HG02840 (cell line): ENCODE results near the gene SMG1.
"Not testable (repeated sequence)": the region's sequence is repeated elsewhere in the genome, so short reads cannot be mapped to it uniquely, and the experiment has no call there.

Experiments
- ATAC-seq: cut with Tn5 transposase; IDR thresholded peaks from one replicate; pipeline ENCODE4 v1.9.1; 2021; ENCODE audit warnings: mild to moderate bottlenecking, moderate library complexity, moderate number of reproducible peaks; ENCODE audit not compliant: unreplicated experiment, low FRiP score

The SMG1 gene

GRCh38 chr16:18936727-18937340 lies 10.6 kb upstream of the SMG1 start:
- no peak for ATAC-seq

- ATAC-seq = no peak
These were observed 7.3 kb upstream of the SMG1 start for GRCh38 chr16:18933501-18933900.

GRCh38 chr16:18932243-18932987 lies 6.2 kb upstream of the SMG1 start:
- ATAC-seq = no peak

- ATAC-seq = no peak
These were observed 5.5 kb upstream of the SMG1 start for GRCh38 chr16:18931756-18932155.

- ATAC-seq = not testable (repeated sequence)
These were observed 3.9 kb upstream of the SMG1 start for GRCh38 chr16:18930095-18930494.

GRCh38 chr16:18928073-18928472 lies 1.9 kb upstream of the SMG1 start:
- not testable (repeated sequence) for ATAC-seq

GRCh38 chr16:18925215-18925985 lies 808 bp downstream of the SMG1 start:
- peak; percentile 44 for ATAC-seq

- not testable (repeated sequence) for ATAC-seq
These were observed 2.3 kb downstream of the SMG1 start for GRCh38 chr16:18923935-18924334.

- not testable (repeated sequence) for ATAC-seq
These were observed 3.1 kb downstream of the SMG1 start for GRCh38 chr16:18923124-18923523.

- ATAC-seq = not testable (repeated sequence)
These were observed 16.6 kb downstream of the SMG1 start for GRCh38 chr16:18909585-18909984.

- not testable (repeated sequence) for ATAC-seq
These were observed 17.5 kb downstream of the SMG1 start for GRCh38 chr16:18908716-18909115.

GRCh38 chr16:18902778-18903177 lies 23.4 kb downstream of the SMG1 start:
- not testable (repeated sequence) for ATAC-seq

GRCh38 chr16:18902044-18902443 lies 24.2 kb downstream of the SMG1 start:
- ATAC-seq = not testable (repeated sequence)

- ATAC-seq = not testable (repeated sequence)
These were observed 25.0 kb downstream of the SMG1 start for GRCh38 chr16:18901194-18901593.

- not testable (repeated sequence) for ATAC-seq
These were observed 41.8 kb downstream of the SMG1 start for GRCh38 chr16:18884456-18884855.

GRCh38 chr16:18877734-18878133 lies 48.5 kb downstream of the SMG1 start:
- ATAC-seq = not testable (repeated sequence)

- not testable (repeated sequence) for ATAC-seq
These were observed 48.9 kb downstream of the SMG1 start for GRCh38 chr16:18877259-18877658.

- not testable (repeated sequence) for ATAC-seq
These were observed 49.9 kb downstream of the SMG1 start for GRCh38 chr16:18876301-18876700.

- not testable (repeated sequence) for ATAC-seq
These were observed 57.0 kb downstream of the SMG1 start for GRCh38 chr16:18869043-18869771.

- ATAC-seq = not testable (repeated sequence)
These were observed 59.9 kb downstream of the SMG1 start for GRCh38 chr16:18866277-18866823.
